H9 (cell line): ENCODE results near the gene EFL1. TPM values are rescaled to one million over a fixed set of nuclear protein-coding genes. Genes with fewer than 3 reads are reported as not detected.

ENCODE experiments used
- DNase-seq: peaks from one replicate; pipeline ENCODE4 v3.0.0-alpha.2; 2017
- H2AFZ ChIP-seq: one replicate; pipeline ENCODE4 v1.6.1; 2013; ENCODE audit warnings: mild to moderate bottlenecking, low read length, control low read depth, moderate library complexity
- H2AK5ac ChIP-seq: 2 replicates; pipeline ENCODE4 v1.6.1; 2013; ENCODE audit warnings: low read length, control low read depth, mixed read lengths; ENCODE audit not compliant: insufficient read length
- H2BK120ac ChIP-seq: one replicate; pipeline ENCODE4 v1.6.1; 2013; ENCODE audit warnings: low read depth, mild to moderate bottlenecking, low read length, control low read depth, inconsistent platforms; ENCODE audit not compliant: poor library complexity, severe bottlenecking
- H2BK12ac ChIP-seq: 2 replicates; pipeline ENCODE4 v1.6.1; 2013; ENCODE audit warnings: low read length, control low read depth, mixed read lengths, low read depth; ENCODE audit not compliant: insufficient read length
- H2BK15ac ChIP-seq: 2 replicates; pipeline ENCODE4 v1.6.1; 2013; ENCODE audit warnings: low read depth, low read length, control low read depth
- H2BK20ac ChIP-seq: one replicate; pipeline ENCODE4 v1.6.1; 2013; ENCODE audit warnings: low read depth, mild to moderate bottlenecking, low read length, control low read depth, inconsistent platforms; ENCODE audit not compliant: poor library complexity, severe bottlenecking
- H2BK5ac ChIP-seq: 2 replicates; pipeline ENCODE4 v1.6.1; 2013; ENCODE audit warnings: low read length, control low read depth, mixed read lengths; ENCODE audit not compliant: insufficient read length
- H3K14ac ChIP-seq: 2 replicates; pipeline ENCODE4 v1.6.1; 2013; ENCODE audit warnings: low read length, control low read depth; ENCODE audit not compliant: insufficient read depth
- H3K18ac ChIP-seq: 2 replicates; pipeline ENCODE4 v1.6.1; 2013; ENCODE audit warnings: low read depth, mild to moderate bottlenecking, mixed read lengths, low read length, control low read depth; ENCODE audit not compliant: insufficient read length
- H3K23ac ChIP-seq: 2 replicates; pipeline ENCODE4 v1.6.1; 2013; ENCODE audit warnings: low read length, control low read depth, mixed read lengths, low read depth; ENCODE audit not compliant: insufficient read length
- H3K23me2 ChIP-seq: 2 replicates; pipeline ENCODE4 v1.6.1; 2013; ENCODE audit warnings: low read depth, mild to moderate bottlenecking, mixed read lengths, low read length, control low read depth; ENCODE audit not compliant: insufficient read length, poor library complexity, severe bottlenecking
- H3K27ac ChIP-seq: 2 replicates; pipeline ENCODE4 v1.5.1; 2013; ENCODE audit warnings: low read length, control low read depth, mixed read lengths, low read depth; ENCODE audit not compliant: insufficient read length
- H3K27me3 ChIP-seq: 2 replicates; pipeline ENCODE4 v1.6.1; 2013; ENCODE audit warnings: low read length, control low read depth, inconsistent platforms; ENCODE audit not compliant: insufficient read depth
- H3K4ac ChIP-seq: 2 replicates; pipeline ENCODE4 v1.6.1; 2013; ENCODE audit warnings: low read depth, mild to moderate bottlenecking, control low read depth, inconsistent platforms, low read length, moderate library complexity
- H3K4me1 ChIP-seq: 2 replicates; pipeline ENCODE4 v1.6.1; 2013; ENCODE audit warnings: low read length, control low read depth, inconsistent platforms; ENCODE audit not compliant: insufficient read depth
- H3K4me2 ChIP-seq: 2 replicates; pipeline ENCODE4 v1.6.1; 2013; ENCODE audit warnings: low read length, control low read depth, mixed read lengths; ENCODE audit not compliant: insufficient read length, insufficient read depth
- H3K56ac ChIP-seq: 2 replicates; pipeline ENCODE4 v1.6.1; 2013; ENCODE audit warnings: low read depth, mild to moderate bottlenecking, mixed read lengths, low read length, control low read depth; ENCODE audit not compliant: insufficient read length
- H3K79me1 ChIP-seq: 2 replicates; pipeline ENCODE4 v1.6.1; 2013; ENCODE audit warnings: low read depth, mild to moderate bottlenecking, moderate library complexity, low read length, control low read depth, inconsistent platforms; ENCODE audit not compliant: insufficient read depth, poor library complexity, severe bottlenecking
- H3K79me2 ChIP-seq: 2 replicates; pipeline ENCODE4 v1.6.1; 2013; ENCODE audit warnings: low read length, control low read depth, inconsistent platforms; ENCODE audit not compliant: insufficient read depth
- H3K9ac ChIP-seq: 2 replicates; pipeline ENCODE4 v1.6.1; 2013; ENCODE audit warnings: low read length, control low read depth, mixed read lengths; ENCODE audit not compliant: insufficient read length; ENCODE audit errors: extremely low read depth
- H3K9me3 ChIP-seq: one replicate; pipeline ENCODE4 v1.6.1; 2013; ENCODE audit warnings: low read depth, low read length, inconsistent platforms; ENCODE audit not compliant: control insufficient read depth
- H3T11ph ChIP-seq: one replicate; pipeline ENCODE4 v1.6.1; 2013; ENCODE audit warnings: mild to moderate bottlenecking, low read length, control low read depth, inconsistent platforms
- H4K20me1 ChIP-seq: one replicate; pipeline ENCODE4 v1.6.1; 2013; ENCODE audit not compliant: control insufficient read depth, insufficient read length, insufficient read depth
- H4K5ac ChIP-seq: 2 replicates; pipeline ENCODE4 v1.6.1; 2013; ENCODE audit warnings: low read depth, mild to moderate bottlenecking, mixed read lengths, low read length, control low read depth; ENCODE audit not compliant: insufficient read length
- H4K8ac ChIP-seq: replicated peaks from 2 replicates; pipeline ENCODE4 v1.6.1; 2013; ENCODE audit warnings: low read length, control low read depth, mixed read lengths, low read depth; ENCODE audit not compliant: insufficient read length
- H4K91ac ChIP-seq: 2 replicates; pipeline ENCODE4 v1.6.1; 2013; ENCODE audit warnings: low read depth, mild to moderate bottlenecking, moderate library complexity, mixed read lengths, low read length, control low read depth; ENCODE audit not compliant: insufficient read length
- H3K27ac Mint-ChIP-seq, 3 experiments: 2 replicates in 2 of 3; 3 replicates in 1 of 3; pipeline ENCODE4 v1.8.0; 2020 to 2021; ENCODE audit warnings: mixed read lengths in 3 of 3, mild to moderate bottlenecking in 1 of 3, moderate library complexity in 1 of 3
- H3K27me3 Mint-ChIP-seq: 2 replicates; pipeline ENCODE4 v1.8.0; 2021; ENCODE audit warnings: low read depth, mild to moderate bottlenecking, moderate library complexity, mixed read lengths
- H3K36me3 Mint-ChIP-seq, 3 experiments: 2 replicates in 2 of 3; 3 replicates in 1 of 3; pipeline ENCODE4 v1.8.0; 2020 to 2021; ENCODE audit warnings: low read depth in 3 of 3, mixed read lengths in 3 of 3; ENCODE audit not compliant: insufficient read depth in 1 of 3
- H3K4me1 Mint-ChIP-seq, 2 experiments: 2 replicates each; pipeline ENCODE4 v1.8.0; 2020; ENCODE audit warnings: mixed read lengths in 2 of 2
- H3K4me3 Mint-ChIP-seq, 2 experiments: 2 replicates in 1 of 2; 3 replicates in 1 of 2; pipeline ENCODE4 v1.8.0; 2020 to 2021; ENCODE audit warnings: mild to moderate bottlenecking in 2 of 2, mixed read lengths in 2 of 2, moderate library complexity in 1 of 2
- H3K9me3 Mint-ChIP-seq, 2 experiments: 2 replicates in 1 of 2; 3 replicates in 1 of 2; pipeline ENCODE4 v1.8.0; 2020; ENCODE audit warnings: mild to moderate bottlenecking in 2 of 2, mixed read lengths in 2 of 2, moderate library complexity in 1 of 2
- CTCF ChIP-seq: fragments of 200-600 bp; sonication (generic); conservative IDR thresholded peaks from 3 replicates; pipeline ENCODE4 v1.8.0; 2021; ENCODE audit warnings: antibody characterized with exemption, mild to moderate bottlenecking
- total RNA-seq: library from RNA; stranded (reverse); gene quantifications from 2 replicates; pipeline ENCODE4 v1.2.1, GENCODE V29; 2021

The EFL1 gene
- total RNA-seq, 1 experiment from 2014 or later, result 29.4 TPM

- no peaks in the 10 kb centered on the region; the same call in 1 of the 2 replicates for H3K27me3 Mint-ChIP-seq
- Histone ChIP-seq H3K4me2 (no peak overlapping the region), H3K18ac (no peak overlapping the region), H2BK15ac (no peak overlapping the region), H2AFZ (no peak overlapping the region), H4K8ac (no peak overlapping the region), H3T11ph (no peak overlapping the region), H4K20me1 (no peaks in the 10 kb centered on the region), H3K27ac (no peak overlapping the region), H2BK12ac (no peak overlapping the region), H3K9ac (no peak overlapping the region), H4K91ac (no peak overlapping the region), H3K27me3 (no peaks in the 10 kb centered on the region), H3K79me1 (no peaks in the 10 kb centered on the region), H2BK120ac (no peak overlapping the region), H3K14ac (no peak overlapping the region), H2AK5ac (no peak overlapping the region), H3K9me3 (no peaks in the 10 kb centered on the region), H2BK20ac (no peak overlapping the region), H3K23me2 (no peaks in the 10 kb centered on the region), H2BK5ac (no peak overlapping the region), H4K5ac (no peak overlapping the region), H3K23ac (no peak overlapping the region), H3K56ac (no peak overlapping the region), H3K4ac (no peak overlapping the region), H3K79me2 (no peaks in the 10 kb centered on the region), H3K4me1 (peaks cover 8% of the 10 kb centered on the region; the same call in 1 of the 2 replicates)
- no peaks in the 10 kb centered on the region for H3K36me3 Mint-ChIP-seq
- no peak for TF ChIP-seq CTCF
- no peak overlapping the region for H3K27ac Mint-ChIP-seq
- no peak overlapping the region for H3K4me3 Mint-ChIP-seq
- H3K9me3 Mint-ChIP-seq, result no peaks in the 10 kb centered on the region
- H3K4me1 Mint-ChIP-seq, result peaks cover 21 to 28% of the 10 kb centered on the region in 2 experiments
- DNase-seq, result no peak
Observed at GRCh38 chr15:82095803-82096202, 166.7 kb downstream of the EFL1 start.
